Gastroesophageal sphincter (tissue), 4 donors: Measurements from ENCODE around the gene SPINK4. TPM values are rescaled to one million over a fixed set of nuclear protein-coding genes. Genes with fewer than 3 reads are reported as not detected.

Experiments
- ATAC-seq: fragments of 150-250 bp; one replicate; pipeline ENCODE4 v1.9.1; 2016; ENCODE audit warnings: mild to moderate bottlenecking, moderate library complexity
- H3K27ac ChIP-seq, 4 donors: fragments of 200-600 bp; sonication (generic) in 3 of 4; 1 replicate in 3 of 4; 2 replicates in 1 of 4; pipeline ENCODE4 v1.5.1; 2016 to 2019
- H3K27me3 ChIP-seq: fragments of 200-600 bp; sonication (generic); one replicate; pipeline ENCODE4 v1.5.1; 2019
- H3K36me3 ChIP-seq, 2 donors: fragments of 200-600 bp; sonication (generic); one replicate each; pipeline ENCODE4 v1.5.1; 2019; ENCODE audit warnings: control low read depth in 1 of 2
- H3K4me1 ChIP-seq, 3 donors: fragments of 200-600 bp; sonication (generic); 1 replicate in 2 of 3; 2 replicates in 1 of 3; pipeline ENCODE4 v1.5.1; 2016 to 2019; ENCODE audit warnings: control low read depth in 2 of 3
- H3K4me3 ChIP-seq, 2 donors: fragments of 200-600 bp; sonication (generic); one replicate each; pipeline ENCODE4 v1.5.1; 2019; ENCODE audit warnings: mild to moderate bottlenecking in 1 of 2, moderate library complexity in 1 of 2
- H3K9me3 ChIP-seq, 3 donors: fragments of 200-600 bp; sonication (generic); one replicate each; pipeline ENCODE4 v1.5.1; 2017 to 2019; ENCODE audit warnings: control low read depth in 2 of 3
- CTCF ChIP-seq, 4 experiments: fragments of 200-600 bp in 2 of 4; fragments of 450-650 bp in 2 of 4; sonication (generic) in 1 of 4; IDR thresholded peaks; one replicate each; pipeline ENCODE4 v1.5.1; 2017 to 2019; ENCODE audit warnings: antibody characterized with exemption in 4 of 4, mild to moderate bottlenecking in 2 of 4, moderate library complexity in 2 of 4
- EP300 ChIP-seq: sonication (generic); formaldehyde crosslinking; IDR thresholded peaks from one replicate; pipeline ENCODE4 v1.6.1; 2017; ENCODE audit warnings: antibody characterized with exemption, mild to moderate bottlenecking
- POLR2A ChIP-seq, 2 donors: fragments of 450-650 bp; IDR thresholded peaks; one replicate each; pipeline ENCODE4 v1.6.1; 2017; ENCODE audit warnings: antibody characterized with exemption in 2 of 2, mild to moderate bottlenecking in 2 of 2, moderate library complexity in 1 of 2
- POLR2AphosphoS5 ChIP-seq: sonication (generic); formaldehyde crosslinking; IDR thresholded peaks from one replicate; pipeline ENCODE4 v1.6.1; 2017; ENCODE audit warnings: antibody characterized with exemption
- WGBS, 2 donors: methylation state at CpG; one replicate each; pipeline ENCODE4 v1.1.5; 2018; ENCODE audit warnings: low coverage in 1 of 2; 5-methylcytosine and 5-hydroxymethylcytosine counted together
- total RNA-seq, 4 donors: library from RNA; depleted of rRNA; stranded (reverse); fragments of >200 nt; gene quantifications; one replicate each; pipeline ENCODE4 v1.1.0, GENCODE V29; 2016

SPINK4 gene
- total RNA-seq, 4 donors from 2014 or later, result not detected

GRCh38 chr9:33229359-33230114 is 10.4 kb upstream of the SPINK4 start:
- Histone ChIP-seq H3K27ac (no peak overlapping the region), H3K27me3 (no peaks in the 10 kb centered on the region), H3K4me1 (peaks cover 0 to 8% (median 0%) of the 10 kb centered on the region in 3 donors), H3K36me3 (no peaks in the 10 kb centered on the region), H3K4me3 (no peak overlapping the region), H3K9me3 (no peaks in the 10 kb centered on the region)
- no peak for TF ChIP-seq CTCF (IDR thresholded peaks at IDR 0.05)
- no peak for TF ChIP-seq EP300
- no peak for TF ChIP-seq POLR2A (IDR thresholded peaks at IDR 0.05)
- TF ChIP-seq POLR2AphosphoS5, result no peak
- ATAC-seq, result no peak
- WGBS, 2 donors, result 69 to 85% methylated on average over 7 to 8 of the region's 9 CpGs

GRCh38 chr9:33230756-33231622 is 9.0 kb upstream of the SPINK4 start:
- no peaks in the 10 kb centered on the region for H3K4me1 ChIP-seq
- no peak for ATAC-seq
- no peaks in the 10 kb centered on the region for H3K36me3 ChIP-seq
- H3K27ac ChIP-seq, result no peak overlapping the region
- H3K27me3 ChIP-seq, result peaks cover 8% of the 10 kb centered on the region
- 82 to 87% methylated on average over 7 to 12 of the region's 13 CpGs for WGBS, 2 donors
- TF ChIP-seq POLR2A (IDR thresholded peaks at IDR 0.05) (no peak), CTCF (IDR thresholded peaks at IDR 0.05) (no peak), POLR2AphosphoS5 (no peak), EP300 (no peak)
- H3K4me3 ChIP-seq, result no peak overlapping the region
- no peaks in the 10 kb centered on the region for H3K9me3 ChIP-seq

- peaks cover 8% of the 10 kb centered on the region for H3K27me3 ChIP-seq
- H3K9me3 ChIP-seq, result no peaks in the 10 kb centered on the region
- TF ChIP-seq POLR2AphosphoS5, result no peak
- TF ChIP-seq POLR2A (IDR thresholded peaks at IDR 0.05), result no peak
- no peak for TF ChIP-seq EP300
- TF ChIP-seq CTCF (IDR thresholded peaks at IDR 0.05), result no peak
- no peak overlapping the region for H3K27ac ChIP-seq
- no peak for ATAC-seq
- 67 to 80% methylated on average over 2 of the region's 2 CpGs for WGBS, 2 donors
- H3K4me1 ChIP-seq, result no peaks in the 10 kb centered on the region
- no peak overlapping the region for H3K4me3 ChIP-seq
- no peaks in the 10 kb centered on the region for H3K36me3 ChIP-seq
Measured at GRCh38 chr9:33231623-33231942, 8.4 kb upstream of the SPINK4 start.

GRCh38 chr9:33232815-33233214 is 7.2 kb upstream of the SPINK4 start:
- Histone ChIP-seq H3K27ac (no peak overlapping the region), H3K4me3 (no peak overlapping the region), H3K36me3 (no peaks in the 10 kb centered on the region), H3K4me1 (no peaks in the 10 kb centered on the region), H3K27me3 (peaks cover 8% of the 10 kb centered on the region), H3K9me3 (no peaks in the 10 kb centered on the region)
- no peak for ATAC-seq
- WGBS, 2 donors, result 75 to 85% methylated on average over 6 of the region's 6 CpGs
- TF ChIP-seq POLR2AphosphoS5 (no peak), POLR2A (IDR thresholded peaks at IDR 0.05) (no peak), CTCF (IDR thresholded peaks at IDR 0.05) (no peak), EP300 (no peak)
